Endothelial cell of umbilical vein (primary cell): ENCODE measurements around the gene MYO1A. TPM values are rescaled to one million over a fixed set of nuclear protein-coding genes. Genes with fewer than 3 reads are reported as not detected.

Experiments
- BruUV-seq: library from RNA; stranded (reverse); fragments of 400-500 nt; replicated peaks from 2 replicates; lab custom pipeline; 2021; lab: Mats Ljungman, UMichigan
- CTCF ChIA-PET: fragments of 300-600, 350-600 bp; sonication (Branson Sonifier 250); formaldehyde crosslinking; loops from one replicate; lab custom pipeline; 2021; ENCODE audit warnings: antibody characterized with exemption, inconsistent platforms; lab: Charles Lee
- POLR2A ChIA-PET: fragments of 300-600, 350-600 bp; sonication (Branson Sonifier 250); formaldehyde crosslinking; loops from one replicate; lab custom pipeline; 2021; ENCODE audit warnings: antibody characterized with exemption, inconsistent platforms; lab: Charles Lee
- DNase-seq: peaks from one replicate; pipeline ENCODE4 v3.0.0-alpha.2; 2011; ENCODE audit warnings: low read depth, low spot score
- FAIRE-seq: peaks from 2 replicates; lab custom pipeline; 2011; peaks lifted over from hg19 to GRCh38; lab: Jason Lieb, UNC
- H2AFZ ChIP-seq: 2 replicates; pipeline ENCODE4 v1.6.0; 2012; ENCODE audit warnings: low read depth, low read length, control low read depth, inconsistent platforms
- H3K27ac ChIP-seq: 2 replicates; pipeline ENCODE4 v1.5.1; 2011; ENCODE audit warnings: low read depth, mild to moderate bottlenecking, control low read depth, low read length, moderate library complexity; ENCODE audit not compliant: insufficient read depth
- H3K27me3 ChIP-seq, 2 experiments: 2 replicates each; pipeline versions ENCODE4 v1.6.0 to v1.6.1; 2011; ENCODE audit warnings: low read length in 2 of 2, mixed read lengths in 1 of 2; ENCODE audit not compliant: control insufficient read depth in 2 of 2, insufficient read depth in 2 of 2
- H3K36me3 ChIP-seq, 2 experiments: 2 replicates in 1 of 2; 3 replicates in 1 of 2; pipeline ENCODE4 v1.5.1; 2011; ENCODE audit warnings: low read length in 2 of 2, mild to moderate bottlenecking in 1 of 2, moderate library complexity in 1 of 2; ENCODE audit not compliant: control insufficient read depth in 2 of 2, insufficient read depth in 2 of 2; ENCODE audit errors: extremely low read depth in 1 of 2
- H3K4me1 ChIP-seq: 3 replicates; pipeline ENCODE4 v1.5.1; 2011; ENCODE audit warnings: mild to moderate bottlenecking, low read length; ENCODE audit not compliant: control insufficient read depth, insufficient read depth; ENCODE audit errors: extremely low read depth
- H3K4me2 ChIP-seq: 2 replicates; pipeline ENCODE4 v1.6.1; 2011; ENCODE audit warnings: low read length, control low read depth, mixed read lengths; ENCODE audit not compliant: insufficient read depth
- H3K4me3 ChIP-seq, 3 experiments: fragments of 200-600 bp in 1 of 3; sonication (generic), shearing (Covaris generic) in 1 of 3; replicated peaks in 1 of 3; 2 replicates each; pipeline ENCODE4 v1.5.1; 2011 to 2016; ENCODE audit warnings: control low read depth in 3 of 3, low read length in 3 of 3, mild to moderate bottlenecking in 2 of 3, inconsistent platforms in 1 of 3, low read depth in 1 of 3, moderate library complexity in 1 of 3; ENCODE audit not compliant: insufficient read depth in 1 of 3
- H3K79me2 ChIP-seq: 2 replicates; pipeline ENCODE4 v1.6.0; 2012; ENCODE audit warnings: low read length, inconsistent platforms; ENCODE audit not compliant: control insufficient read depth, insufficient read depth
- H3K9ac ChIP-seq: replicated peaks from 2 replicates; pipeline ENCODE3; 2011; ENCODE audit warnings: low read length, control low read depth; ENCODE audit not compliant: insufficient read depth; ENCODE audit errors: extremely low read depth
- H3K9me1 ChIP-seq: replicated peaks from 3 replicates; pipeline ENCODE4 v1.6.0; 2011; ENCODE audit warnings: mild to moderate bottlenecking, low read length; ENCODE audit not compliant: control insufficient read depth, insufficient read depth; ENCODE audit errors: extremely low read depth
- H3K9me3 ChIP-seq: replicated peaks from 2 replicates; pipeline ENCODE4 v1.5.1; 2012; ENCODE audit warnings: low read length, inconsistent platforms; ENCODE audit not compliant: control insufficient read depth, insufficient read depth
- H4K20me1 ChIP-seq: replicated peaks from 2 replicates; pipeline ENCODE3; 2011; ENCODE audit warnings: mild to moderate bottlenecking, low read length; ENCODE audit not compliant: control insufficient read depth, insufficient read depth; ENCODE audit errors: extremely low read depth
- EZH2 ChIP-seq: IDR thresholded peaks from 2 replicates; pipeline ENCODE4 v1.6.1; 2012; ENCODE audit warnings: borderline replicate concordance, low read depth, mild to moderate bottlenecking, moderate library complexity, low read length, inconsistent platforms; ENCODE audit not compliant: severe bottlenecking
- FOS ChIP-seq: IDR thresholded peaks from 2 replicates; pipeline ENCODE4 v1.6.1; 2011; ENCODE audit warnings: mild to moderate bottlenecking, low read length, moderate library complexity, borderline replicate concordance; ENCODE audit not compliant: insufficient read depth
- GATA2 ChIP-seq: IDR thresholded peaks from 2 replicates; pipeline ENCODE4 v1.7.0; 2011; ENCODE audit warnings: low read depth, mild to moderate bottlenecking, moderate library complexity, mixed read lengths, low read length; ENCODE audit not compliant: insufficient read length, insufficient read depth
- JUN ChIP-seq: IDR thresholded peaks from 2 replicates; pipeline ENCODE4 v1.6.1; 2011; ENCODE audit warnings: borderline replicate concordance, low read depth; ENCODE audit not compliant: insufficient read length, insufficient read depth
- MYC ChIP-seq: IDR thresholded peaks from one replicate; pipeline ENCODE4 v1.6.1; 2011; ENCODE audit warnings: mild to moderate bottlenecking, low read depth, low read length
- POLR2A ChIP-seq: IDR thresholded peaks from 2 replicates; pipeline ENCODE4 v1.6.1; 2012; ENCODE audit warnings: low read depth, mild to moderate bottlenecking, control low read depth, low read length
- POLR2AphosphoS5 ChIP-seq: IDR thresholded peaks from 2 replicates; pipeline ENCODE4 v1.6.1; 2012; ENCODE audit warnings: low read depth, mild to moderate bottlenecking, control low read depth, low read length, moderate library complexity; ENCODE audit not compliant: insufficient read depth
- dilution Hi-C: fragments of 300-500 bp; cut with MboI; formaldehyde crosslinking; loops from one replicate; pipeline ENCODE4 v1.15.0; 2019; ENCODE audit warnings: low sequenced_read_pairs; ENCODE audit not compliant: extremely low pct_ligation_motif_present
- intact Hi-C: fragments of 100-400 bp; cut with micrococcal nuclease; formaldehyde crosslinking; loops from one replicate; pipeline ENCODE4 v1.10.0; 2022
- polyA plus RNA-seq, 4 experiments: library from polyadenylated mRNA; depleted of rRNA in 3 of 4; stranded (reverse) in 3 of 4; unstranded in 1 of 4; fragments of >200 nt; gene quantifications; 2 replicates each; pipeline versions ENCODE4 v1.2.1 to v1.2.3, GENCODE V29; 2011 to 2012; ENCODE audit warnings: missing spikeins in 1 of 4
- total RNA-seq: library from RNA; stranded (reverse); gene quantifications from 2 replicates; pipeline ENCODE4 v1.2.3, GENCODE V29; 2021
- TF ChIP-seq, protein P1 (sequence below): IDR thresholded peaks from 2 replicates; pipeline ENCODE4 v1.6.1; 2011; ENCODE audit not compliant: insufficient read depth, insufficient read length
- TF ChIP-seq, protein P2 (sequence below), 2 donors: IDR thresholded peaks; 1 replicate in 1 of 2; 2 replicates in 1 of 2; pipeline ENCODE4 v1.5.1; 2011; ENCODE audit warnings: low read length in 2 of 2, mild to moderate bottlenecking in 2 of 2, moderate library complexity in 2 of 2, control low read depth in 1 of 2, inconsistent platforms in 1 of 2, low read depth in 1 of 2; ENCODE audit not compliant: insufficient read depth in 1 of 2; ENCODE audit errors: extremely low read depth in 1 of 2

Gene MYO1A
- total and polyA plus RNA-seq, 2 donors (not counting 3 experiments of a cell fraction or from before 2014, with no cell fraction given) = not detected

DNA sequence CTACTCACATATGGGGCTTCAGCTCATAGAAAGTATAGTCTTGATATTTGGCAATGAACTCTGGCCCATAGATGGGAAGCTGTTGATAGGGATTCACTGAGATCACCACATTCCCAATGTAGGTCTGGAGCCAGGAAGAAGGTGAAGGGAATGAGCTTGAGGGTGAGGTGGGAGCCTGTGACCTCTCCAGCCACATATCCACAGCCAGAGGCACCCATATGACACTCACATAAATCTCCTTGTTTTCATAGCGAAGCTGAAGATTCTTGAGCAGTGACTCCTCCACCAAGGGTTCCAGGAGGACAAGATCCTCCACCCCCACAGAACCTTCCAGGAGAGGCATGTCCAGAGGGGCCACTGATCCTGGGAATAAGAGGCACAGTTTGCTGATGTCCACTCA, 1.9 kb downstream of the MYO1A start:
- ChIA-PET POLR2A (no interaction called here), CTCF (no interaction called here)
- intact Hi-C loops = no loop called here

More for the DNA sequence above, 1.9 kb downstream of the MYO1A start:
- BruUV-seq = no TSS peak
- dilution Hi-C loops = no loop called here
- Histone ChIP-seq H3K36me3 (no peaks in the 10 kb centered on the region), H3K9ac (no peak overlapping the region), H2AFZ (no peak overlapping the region), H3K9me3 (no peaks in the 10 kb centered on the region), H4K20me1 (no peaks in the 10 kb centered on the region), H3K9me1 (no peaks in the 10 kb centered on the region), H3K27ac (no peak overlapping the region), H3K4me3 (no peak overlapping the region), H3K4me2 (no peak overlapping the region), H3K27me3 (peaks cover 9% of the 10 kb centered on the region in 2 experiments), H3K4me1 (no peaks in the 10 kb centered on the region), H3K79me2 (no peaks in the 10 kb centered on the region)
- DNase-seq (no peak), FAIRE-seq (no peak)
- TF ChIP-seq FOS (no peak), EZH2 (no peak), GATA2 (no peak), POLR2A (no peak), JUN (no peak), POLR2AphosphoS5 (no peak), MYC (no peak)
- TF ChIP-seq, protein P1, sequence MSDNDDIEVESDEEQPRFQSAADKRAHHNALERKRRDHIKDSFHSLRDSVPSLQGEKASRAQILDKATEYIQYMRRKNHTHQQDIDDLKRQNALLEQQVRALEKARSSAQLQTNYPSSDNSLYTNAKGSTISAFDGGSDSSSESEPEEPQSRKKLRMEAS = no peak
- TF ChIP-seq, protein P2, sequence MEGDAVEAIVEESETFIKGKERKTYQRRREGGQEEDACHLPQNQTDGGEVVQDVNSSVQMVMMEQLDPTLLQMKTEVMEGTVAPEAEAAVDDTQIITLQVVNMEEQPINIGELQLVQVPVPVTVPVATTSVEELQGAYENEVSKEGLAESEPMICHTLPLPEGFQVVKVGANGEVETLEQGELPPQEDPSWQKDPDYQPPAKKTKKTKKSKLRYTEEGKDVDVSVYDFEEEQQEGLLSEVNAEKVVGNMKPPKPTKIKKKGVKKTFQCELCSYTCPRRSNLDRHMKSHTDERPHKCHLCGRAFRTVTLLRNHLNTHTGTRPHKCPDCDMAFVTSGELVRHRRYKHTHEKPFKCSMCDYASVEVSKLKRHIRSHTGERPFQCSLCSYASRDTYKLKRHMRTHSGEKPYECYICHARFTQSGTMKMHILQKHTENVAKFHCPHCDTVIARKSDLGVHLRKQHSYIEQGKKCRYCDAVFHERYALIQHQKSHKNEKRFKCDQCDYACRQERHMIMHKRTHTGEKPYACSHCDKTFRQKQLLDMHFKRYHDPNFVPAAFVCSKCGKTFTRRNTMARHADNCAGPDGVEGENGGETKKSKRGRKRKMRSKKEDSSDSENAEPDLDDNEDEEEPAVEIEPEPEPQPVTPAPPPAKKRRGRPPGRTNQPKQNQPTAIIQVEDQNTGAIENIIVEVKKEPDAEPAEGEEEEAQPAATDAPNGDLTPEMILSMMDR (IDR thresholded peaks at IDR 0.05; ENCODE audit: extremely low read depth in 1 of 2, insufficient read depth in 1 of 2, low read depth in 1 of 2, low read length in 2 of 2) = no peak
